GM18951 (cell line): ENCODE data around the gene CFAP20.
"Not testable (repeated sequence)": the region's sequence is repeated elsewhere in the genome, so short reads cannot be mapped to it uniquely, and the experiment has no call there.

Source experiments
- POLR2A ChIP-seq: IDR thresholded peaks from 4 replicates; pipeline ENCODE4 v1.6.1; 2011; ENCODE audit warnings: mild to moderate bottlenecking; ENCODE audit not compliant: insufficient read length, insufficient read depth; ENCODE audit errors: extremely low read depth
- in situ Hi-C: fragments of 300-500 bp; cut with MboI; formaldehyde crosslinking; loops from one replicate; pipeline ENCODE4 v1.12.0; 2022; ENCODE audit warnings: low sequenced_read_pairs, mixed read lengths, inconsistent platforms; ENCODE audit not compliant: unreplicated experiment

The CFAP20 gene

DNA sequence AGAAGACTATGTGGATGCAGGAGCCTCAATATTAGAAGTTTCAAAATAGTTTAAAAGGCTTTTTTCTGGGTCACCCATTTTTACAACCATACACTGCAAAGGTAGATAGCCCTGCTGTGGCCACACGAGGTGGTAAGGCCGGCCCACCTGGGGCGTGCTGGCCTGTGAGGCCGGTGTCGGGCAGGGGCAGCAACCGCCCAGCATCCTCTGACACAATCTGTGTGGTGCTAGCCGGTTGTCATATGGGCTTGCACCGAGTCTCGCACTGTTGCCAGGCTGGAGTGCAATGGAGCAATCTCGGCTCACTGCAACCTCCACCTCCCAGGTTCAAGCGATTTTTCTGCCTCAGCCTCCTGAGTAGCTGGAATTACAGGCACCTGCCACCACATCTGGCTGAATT, 44.0 kb downstream of the CFAP20 start:
- TF ChIP-seq POLR2A: no peak
- in situ Hi-C loops: no loop called here

GRCh38 chr16:58084635-58085034, 44.5 kb downstream of the CFAP20 start:
- TF ChIP-seq POLR2A: no peak
- in situ Hi-C loops: no loop called here

DNA sequence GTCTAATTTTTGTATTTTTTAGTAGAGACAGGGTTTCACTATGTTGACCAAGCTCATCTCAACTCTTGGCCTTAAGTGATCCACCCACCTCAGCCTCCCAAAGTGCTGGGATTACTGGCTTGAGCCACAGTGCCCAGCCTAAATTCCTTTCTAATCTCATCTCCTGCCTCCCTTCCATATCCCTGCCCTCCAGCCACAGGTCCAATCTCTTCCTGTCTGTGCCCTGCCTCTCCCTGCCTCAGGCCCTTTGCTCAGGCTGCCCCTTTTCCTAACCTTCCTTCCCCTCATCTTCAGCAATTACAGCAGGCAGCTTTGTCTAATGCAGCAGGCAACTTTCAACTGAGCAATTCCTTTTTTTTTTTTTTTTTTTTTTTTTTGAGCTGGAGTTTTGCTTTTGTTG, 46.8 kb downstream of the CFAP20 start:
- TF ChIP-seq POLR2A: no peak
- in situ Hi-C loops: no loop called here

DNA sequence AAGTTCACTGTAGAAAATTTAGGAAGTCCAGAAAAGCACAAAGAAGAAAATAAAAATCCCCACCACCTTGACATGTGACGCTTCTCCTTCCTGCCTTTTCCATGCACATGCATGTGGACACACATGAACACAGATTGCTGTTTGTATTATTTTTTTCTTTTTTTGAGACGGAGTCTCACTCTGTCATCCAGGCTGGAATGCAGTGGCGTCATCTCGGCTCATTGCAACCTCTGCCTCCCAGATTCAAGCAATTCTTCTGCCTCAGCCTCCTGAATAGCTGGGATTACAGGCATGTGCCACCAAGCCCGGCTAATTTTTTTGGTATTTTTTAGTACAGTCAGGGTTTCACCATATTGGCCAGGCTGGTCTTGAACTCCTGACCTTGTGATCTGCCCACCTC, 48.5 kb downstream of the CFAP20 start:
- in situ Hi-C loops: not testable (repeated sequence)

DNA sequence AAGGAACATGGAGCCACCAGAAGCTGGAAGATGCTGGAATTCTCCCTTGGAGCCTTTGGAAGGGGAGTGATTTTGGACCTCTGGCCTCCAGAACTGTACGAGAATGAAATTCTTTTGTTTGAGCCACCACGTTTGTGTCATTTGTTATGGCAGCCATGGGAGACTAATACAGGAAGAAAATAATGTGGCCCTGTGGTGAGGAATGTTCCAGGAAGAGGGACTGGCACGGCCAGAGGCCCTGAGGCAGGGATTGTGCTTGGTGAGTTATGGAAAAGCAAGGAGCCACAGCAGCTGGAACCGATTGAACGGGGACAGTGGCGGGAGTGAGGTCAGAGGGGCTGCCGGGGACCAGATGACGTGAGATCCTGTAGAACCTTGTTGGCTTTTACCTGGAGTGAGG, 51.4 kb downstream of the CFAP20 start:
- in situ Hi-C loops: no loop called here
- TF ChIP-seq POLR2A: no peak

- no peak for TF ChIP-seq POLR2A
- in situ Hi-C loops: no loop called here
These were observed 52.7 kb downstream of the CFAP20 start for GRCh38 chr16:58076514-58076913.

DNA sequence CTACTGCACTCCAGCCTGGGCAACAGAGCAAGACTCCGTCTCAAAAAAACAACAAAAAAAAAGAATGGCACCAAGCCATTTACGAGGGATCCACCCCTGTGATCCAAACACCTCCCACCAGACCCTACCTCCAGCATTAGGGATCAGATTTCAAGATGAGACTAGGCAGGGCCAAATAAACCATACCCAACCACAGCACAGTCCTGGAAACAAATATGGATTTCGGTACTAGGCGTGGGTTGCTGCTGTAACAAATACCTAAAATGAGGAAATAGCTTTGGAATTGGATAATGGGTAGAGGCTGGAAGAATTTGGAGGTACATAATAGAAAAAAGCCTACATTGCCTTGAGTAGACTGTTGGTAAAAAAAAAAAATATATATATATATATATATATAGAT, 54.5 kb downstream of the CFAP20 start:
- no peak for TF ChIP-seq POLR2A

GRCh38 chr16:58073086-58073485, 56.1 kb downstream of the CFAP20 start:
- in situ Hi-C loops: not testable (repeated sequence)

More for the DNA sequence above, 54.5 kb downstream of the CFAP20 start:
- in situ Hi-C loops: no loop called here

- in situ Hi-C loops: not testable (repeated sequence)
These were observed 57.0 kb downstream of the CFAP20 start for GRCh38 chr16:58072134-58072533.

DNA sequence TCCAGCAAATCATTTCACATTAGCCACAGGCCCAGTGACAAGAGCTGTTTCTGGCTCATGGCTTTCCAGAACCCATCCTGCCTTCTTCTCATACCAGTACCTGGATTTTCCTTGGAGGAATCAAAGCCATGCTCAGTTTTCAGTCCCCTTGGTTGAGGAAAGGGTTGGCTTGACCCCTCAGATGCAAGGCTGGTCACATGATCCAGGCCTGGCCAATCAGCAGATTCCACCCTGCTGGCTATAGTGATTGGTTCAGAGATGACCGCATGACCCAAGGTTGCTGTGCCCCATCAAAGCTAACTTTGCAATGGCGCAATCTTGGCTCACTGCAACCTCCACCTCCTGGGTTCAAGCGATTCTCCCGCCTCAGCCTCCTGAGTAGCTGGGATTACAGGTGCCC, 58.6 kb downstream of the CFAP20 start:
- no peak for TF ChIP-seq POLR2A
- in situ Hi-C loops: no loop called here
